ENCODE measurements around the gene CYCS. TPM values are rescaled to one million over a fixed set of nuclear protein-coding genes. Genes with fewer than 3 reads are reported as not detected.
"Not testable (repeated sequence)": the region's sequence is repeated elsewhere in the genome, so short reads cannot be mapped to it uniquely, and the experiment has no call there.

Gene CYCS
- total and polyA plus RNA-seq, 2 of the 8 experiments (the other 6 are each of a cell fraction or from before 2014, with no cell fraction given): 48.6 to 229 TPM

GRCh38 chr7:25082041-25082440, 43.0 kb downstream of the CYCS start:
- DNase-seq (ENCODE audit: low read depth in 1 of 2, low spot score in 2 of 2); H3K36me3 ChIP-seq (ENCODE audit: control insufficient read depth in 2 of 4, insufficient read depth in 4 of 4, low read length in 3 of 4); H2BK20ac ChIP-seq (ENCODE audit: low read length); H3K9me3 ChIP-seq (ENCODE audit: insufficient read depth in 2 of 2, low read depth in 1 of 2, low read length in 1 of 2); H3K56ac ChIP-seq (replicated peaks; ENCODE audit: insufficient read length, low read depth, low read length); H3K4ac ChIP-seq (replicated peaks; ENCODE audit: insufficient read length, low read depth, low read length); H3K23ac ChIP-seq (ENCODE audit: insufficient read length); POLR2A ChIA-PET (ENCODE audit: partially characterized antibody); H3K18ac ChIP-seq (ENCODE audit: extremely low read depth, low read length); H2BK12ac ChIP-seq (ENCODE audit: low read depth, low read length); H2AFZ ChIP-seq (ENCODE audit: low read length); H3K23me2 ChIP-seq (ENCODE audit: low read depth, low read length); H4K5ac ChIP-seq (ENCODE audit: insufficient read length, low read depth, low read length); H2AK5ac ChIP-seq (ENCODE audit: low read depth, low read length); H3K27me3 ChIP-seq (replicated peaks in 1 of 4; ENCODE audit: control insufficient read depth in 3 of 4, extremely low read depth in 1 of 4, insufficient read depth in 3 of 4, low read length in 3 of 4); H2BK120ac ChIP-seq (replicated peaks; ENCODE audit: low read depth, low read length); H3K27ac ChIP-seq (ENCODE audit: low read depth, low read length); H3K4me1 ChIP-seq (replicated peaks in 1 of 4; ENCODE audit: control insufficient read depth in 3 of 4, insufficient read depth in 4 of 4, low read length in 3 of 4); H4K91ac ChIP-seq (replicated peaks; ENCODE audit: insufficient read length, low read length); H3K79me1 ChIP-seq (ENCODE audit: low read depth, low read length); H3K9ac ChIP-seq (replicated peaks in 1 of 4; ENCODE audit: extremely low read depth in 1 of 4, low read depth in 3 of 4, low read length in 3 of 4); H4K8ac ChIP-seq (ENCODE audit: extremely low read depth, insufficient read depth, low read length); H4K20me1 ChIP-seq (replicated peaks in 1 of 2; ENCODE audit: control insufficient read depth in 1 of 2, insufficient read depth in 2 of 2, low read length in 2 of 2); H3K4me2 ChIP-seq (ENCODE audit: insufficient read depth in 1 of 2, low read depth in 2 of 2, low read length in 2 of 2); H3K14ac ChIP-seq (ENCODE audit: insufficient read length); H2BK15ac ChIP-seq (ENCODE audit: low read length); H3K4me3 ChIP-seq (ENCODE audit: extremely low read depth in 1 of 4, insufficient read depth in 2 of 4, low read depth in 3 of 4, low read length in 4 of 4); H2BK5ac ChIP-seq (ENCODE audit: low read depth, low read length); H3K79me2 ChIP-seq (ENCODE audit: control insufficient read depth in 1 of 2, insufficient read depth in 2 of 2, low read length in 2 of 2); FAIRE-seq: not testable (repeated sequence)
- WGBS, 2 experiments (ENCODE audit: extremely low coverage in 1 of 2, insufficient coverage in 1 of 2, insufficient read length in 1 of 2, insufficient replicate concordance in 2 of 2, low coverage in 1 of 2, low lambda C conversion rate in 2 of 2, missing lambda C conversion rate in 1 of 2): 82% methylated on average over 4 of the region's 4 CpGs; no CpG with 5 or more reads in 1 of the 2 experiments
- CTCF ChIA-PET (ENCODE audit: partially characterized antibody): interaction anchor here (1.1 to 1.7 kb wide), 2 partner anchors 12 to 53 kb away, joined by 4 to 5 read pairs; no protein-coding TSS in a partner anchor
